Occipital lobe (tissue), 2 donors: Measurements from ENCODE around the gene PLA2G12B. TPM values are rescaled to one million over a fixed set of nuclear protein-coding genes. Genes with fewer than 3 reads are reported as not detected.
"Not testable (repeated sequence)": the region's sequence is repeated elsewhere in the genome, so short reads cannot be mapped to it uniquely, and the experiment has no call there.

Source experiments
- DNase-seq: peaks from one replicate; lab custom pipeline; 2025; lab: John Stamatoyannopoulos, UW
- total RNA-seq: library from RNA; depleted of rRNA; stranded (reverse); fragments of >200 nt; gene quantifications from one replicate; pipeline ENCODE4 v1.2.3, GENCODE V29; 2014

The PLA2G12B gene, protein sequence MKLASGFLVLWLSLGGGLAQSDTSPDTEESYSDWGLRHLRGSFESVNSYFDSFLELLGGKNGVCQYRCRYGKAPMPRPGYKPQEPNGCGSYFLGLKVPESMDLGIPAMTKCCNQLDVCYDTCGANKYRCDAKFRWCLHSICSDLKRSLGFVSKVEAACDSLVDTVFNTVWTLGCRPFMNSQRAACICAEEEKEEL
- total RNA-seq = not detected

DNA sequence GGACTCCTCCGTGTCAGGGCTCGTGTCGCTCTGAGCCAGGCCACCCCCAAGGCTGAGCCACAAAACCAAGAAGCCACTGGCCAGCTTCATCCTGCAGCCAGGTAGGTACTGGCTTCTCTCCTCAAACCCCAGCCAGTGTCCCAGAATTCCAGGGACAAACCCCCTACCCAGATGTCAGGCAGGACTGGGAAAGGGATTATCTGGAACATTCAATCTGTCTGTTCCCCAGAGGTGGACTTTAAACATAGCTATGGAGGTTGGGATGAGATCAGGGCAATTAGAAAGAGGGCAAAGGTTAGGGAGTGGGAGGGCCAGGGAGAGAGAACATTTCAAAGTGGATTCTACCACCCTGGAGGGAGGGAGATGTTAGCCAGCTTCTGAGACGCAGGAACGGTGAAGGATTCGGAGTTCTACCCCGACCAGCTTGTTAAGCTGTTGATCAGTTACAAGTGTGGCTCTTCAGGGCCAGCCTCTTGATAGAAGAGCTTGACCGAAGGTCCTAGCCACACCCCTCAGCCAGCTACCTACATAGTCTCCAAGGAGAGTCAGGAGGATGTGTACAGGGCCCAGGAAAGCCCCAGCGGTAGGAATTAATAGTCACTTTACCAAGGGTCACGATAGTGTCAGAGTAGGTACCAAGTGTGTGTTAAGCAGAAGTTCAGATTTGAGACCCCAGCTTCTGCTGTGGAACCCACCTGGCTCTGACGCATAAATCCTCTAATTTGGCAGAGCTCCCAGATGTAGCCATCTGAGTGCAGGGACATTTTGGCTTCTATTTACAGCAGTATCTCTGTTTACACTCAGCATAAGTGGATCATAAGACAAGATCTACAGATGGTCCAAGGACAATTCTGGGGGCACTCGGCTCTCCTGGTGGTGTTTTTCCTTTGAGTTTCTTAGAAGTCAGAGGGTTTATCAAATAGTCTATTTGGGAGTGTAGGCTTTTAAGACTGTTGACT lies at the start of gene PLA2G12B:
TSS of gene PLA2G12B (minus strand) at position 211 of the 959 bp plus-strand sequence. CDS start at position 90, 121 bp downstream.
- no peak for DNase-seq

DNA sequence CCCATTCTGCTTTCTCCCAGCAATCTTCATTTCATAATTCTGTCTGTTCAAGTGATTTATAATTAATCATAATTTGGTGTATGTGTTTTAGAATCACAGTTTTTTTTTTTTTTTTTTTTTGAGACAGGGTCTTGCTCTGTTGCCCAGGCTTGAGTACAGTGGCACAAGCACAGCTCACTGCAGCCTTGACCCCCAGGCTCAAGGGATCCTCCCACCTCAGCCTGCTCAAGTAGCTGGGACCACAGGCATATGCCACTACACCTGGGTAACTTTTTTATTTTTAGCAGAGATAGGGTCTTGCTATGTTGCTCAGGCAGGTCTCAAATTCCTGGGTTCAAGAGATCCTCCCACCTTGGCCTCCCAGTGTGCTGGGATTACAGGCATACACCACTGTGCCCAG lies 49.2 kb upstream of the PLA2G12B start:
- DNase-seq = no peak

- no peak for DNase-seq
Observed at GRCh38 chr10:73000973-73001372, 46.4 kb upstream of the PLA2G12B start.

DNA sequence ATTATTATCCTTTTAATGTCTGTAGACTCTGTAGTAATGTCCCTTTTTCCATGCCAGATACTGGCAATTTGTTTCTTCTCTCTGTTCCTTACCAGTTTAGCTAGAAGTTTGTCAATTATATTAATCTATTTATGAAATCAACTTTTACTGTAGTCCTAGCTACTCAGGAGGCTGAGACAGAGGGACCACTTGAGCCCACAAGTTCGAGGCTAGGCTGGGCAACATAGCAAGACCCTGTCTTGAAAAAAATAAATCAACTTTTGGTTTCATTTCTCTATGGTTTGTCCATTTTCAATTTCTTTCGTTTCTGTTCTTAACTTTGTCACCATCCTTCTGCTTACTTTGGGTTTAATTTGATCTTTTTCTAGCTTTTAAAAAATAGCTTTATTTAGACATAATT lies 42.5 kb upstream of the PLA2G12B start:
- DNase-seq = no peak

GRCh38 chr10:72995459-72995858 lies 40.9 kb upstream of the PLA2G12B start:
- not testable (repeated sequence) for DNase-seq

DNA sequence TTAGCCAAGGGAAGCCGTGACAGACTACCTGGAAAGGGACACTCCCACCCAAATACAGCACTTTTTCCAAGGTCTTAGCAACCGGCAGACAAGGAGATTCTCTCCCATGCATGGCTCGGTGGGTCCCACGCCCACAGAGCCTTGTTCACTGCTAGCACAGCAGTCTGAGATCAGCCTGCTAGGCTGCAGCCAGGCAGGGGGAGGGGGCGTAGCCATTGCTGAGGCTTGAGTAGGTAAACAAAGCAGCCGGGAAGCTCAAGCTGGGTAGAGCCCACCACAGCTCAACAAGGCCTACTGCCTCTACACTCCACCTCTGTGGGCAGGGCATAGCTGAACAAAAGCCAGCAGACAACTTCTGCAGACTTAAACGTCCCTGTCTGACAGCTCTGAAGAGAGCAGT lies 35.2 kb upstream of the PLA2G12B start:
- not testable (repeated sequence) for DNase-seq

GRCh38 chr10:72984618-72985017 lies 30.0 kb upstream of the PLA2G12B start:
- DNase-seq = not testable (repeated sequence)

DNA sequence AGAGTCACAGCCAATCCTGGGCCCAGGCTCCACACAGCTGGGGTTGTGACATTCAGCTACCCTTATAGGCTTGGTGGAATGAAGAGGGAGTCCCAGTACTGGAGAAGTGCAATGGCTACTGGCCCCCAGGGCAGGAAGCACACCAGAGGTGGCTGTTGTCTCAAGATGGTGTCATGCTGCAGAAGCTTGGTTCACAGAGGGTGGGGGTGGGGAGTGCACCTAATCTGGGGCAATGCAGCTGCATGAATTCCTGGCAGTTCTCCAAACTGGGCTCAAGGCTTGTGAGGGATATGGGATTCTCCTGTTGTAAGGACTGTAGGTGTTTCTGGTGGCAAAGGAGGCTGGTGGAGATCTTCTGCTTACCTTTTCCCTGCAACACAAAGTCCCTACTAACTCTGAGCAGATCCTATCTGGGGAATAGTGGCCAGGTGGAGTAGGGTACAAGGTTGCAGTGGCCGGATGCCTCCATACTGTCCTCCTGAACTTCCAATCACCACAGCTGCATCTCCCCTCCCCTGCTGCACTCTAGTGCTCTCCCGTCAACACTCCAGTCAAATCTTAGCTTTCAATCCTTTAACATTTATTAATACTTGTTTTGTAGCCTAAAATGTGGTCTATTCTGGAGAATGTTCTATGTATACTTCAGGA lies 27.4 kb upstream of the PLA2G12B start:
- DNase-seq = no peak

GRCh38 chr10:72981028-72981881 lies 26.6 kb upstream of the PLA2G12B start:
- no peak for DNase-seq

GRCh38 chr10:72980348-72980747 lies 25.7 kb upstream of the PLA2G12B start:
- DNase-seq = no peak

- no peak for DNase-seq
Observed at GRCh38 chr10:72979709-72980108, 25.1 kb upstream of the PLA2G12B start.

GRCh38 chr10:72976886-72977285 lies 22.3 kb upstream of the PLA2G12B start:
- DNase-seq = no peak

DNA sequence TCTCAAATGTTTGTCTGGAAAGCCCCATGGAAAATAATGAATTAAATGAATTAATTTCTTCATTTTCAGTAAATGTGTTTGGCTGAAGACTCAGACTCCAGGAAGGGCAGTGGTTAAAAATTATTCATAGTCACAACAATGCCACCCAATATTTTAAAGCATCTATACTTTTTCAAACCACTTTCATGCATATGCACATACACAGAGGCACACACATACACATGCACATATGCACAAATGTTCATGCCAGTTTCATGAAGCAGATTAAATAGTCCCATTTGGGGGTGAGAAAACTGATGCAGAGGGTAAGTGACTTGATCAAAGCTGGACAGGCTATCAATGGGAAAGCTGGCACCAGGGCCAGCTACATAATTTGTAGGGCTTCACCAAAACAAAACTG lies 1.4 kb upstream of the PLA2G12B start:
- DNase-seq = no peak

DNA sequence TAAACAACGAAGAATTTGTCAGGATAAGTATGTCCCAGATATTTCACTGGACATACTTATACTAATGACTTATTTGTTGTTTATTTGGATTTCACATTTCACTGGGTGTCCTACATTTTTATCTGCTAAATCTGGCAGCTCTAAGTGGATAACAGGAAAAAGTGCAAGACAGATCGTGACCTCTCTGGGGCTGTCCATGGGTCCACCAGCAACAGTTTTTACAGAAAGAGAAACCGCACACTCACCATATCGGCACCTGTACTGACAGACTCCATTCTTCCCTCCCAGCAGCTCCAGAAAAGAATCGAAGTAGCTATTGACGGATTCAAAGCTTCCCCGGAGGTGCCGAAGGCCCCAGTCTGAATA lies 393 bp downstream of the PLA2G12B start:
- no peak for DNase-seq

- no peak for DNase-seq
Observed at GRCh38 chr10:72953687-72954086, 919 bp downstream of the PLA2G12B start.

DNA sequence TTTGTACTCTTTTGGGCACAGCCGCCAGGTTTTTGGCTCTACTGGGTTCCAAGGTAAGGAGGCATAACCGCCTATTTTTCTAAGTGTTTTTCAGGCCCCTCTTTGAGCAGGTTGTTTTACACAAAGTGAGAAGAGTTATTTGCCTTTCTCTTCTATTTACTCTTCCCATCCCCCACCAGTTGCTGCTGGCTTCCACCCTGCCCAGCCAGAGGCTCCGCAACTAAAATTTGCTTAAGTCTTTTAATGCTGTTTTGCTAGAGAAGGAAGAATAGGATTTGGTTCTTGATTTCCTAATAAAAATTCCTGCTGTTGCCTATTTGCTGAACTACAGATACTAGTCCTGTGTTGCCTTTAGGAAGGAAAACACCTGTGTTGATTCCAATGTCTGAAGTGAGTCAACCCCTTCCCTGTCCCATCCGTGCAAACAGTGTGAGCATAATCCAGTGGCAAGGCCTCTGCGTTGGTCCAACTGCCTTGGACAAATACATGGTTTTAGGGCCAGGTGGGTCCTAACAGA lies 1.9 kb downstream of the PLA2G12B start:
- DNase-seq = no peak

DNA sequence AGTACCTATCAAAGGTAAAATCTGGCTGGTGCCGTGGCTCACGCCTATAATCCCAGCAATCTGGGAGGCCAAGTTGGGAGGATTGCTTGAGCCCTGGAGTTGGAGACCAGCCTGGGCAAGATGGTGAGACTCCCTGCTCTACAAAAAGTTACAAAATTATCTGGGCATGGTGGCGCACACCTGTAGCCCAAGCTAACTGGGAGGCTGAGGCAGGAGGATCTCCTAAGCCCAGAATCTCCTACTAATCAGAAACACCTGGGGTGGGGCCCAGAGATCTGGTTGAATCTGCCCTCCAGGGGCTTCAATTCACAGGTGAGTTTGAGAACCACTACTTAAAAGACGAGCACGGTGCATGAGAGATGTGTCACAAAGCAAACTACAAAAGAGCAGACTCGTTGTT lies 2.4 kb downstream of the PLA2G12B start:
- DNase-seq = no peak

GRCh38 chr10:72951760-72952159 lies 2.8 kb downstream of the PLA2G12B start:
- DNase-seq = no peak

DNA sequence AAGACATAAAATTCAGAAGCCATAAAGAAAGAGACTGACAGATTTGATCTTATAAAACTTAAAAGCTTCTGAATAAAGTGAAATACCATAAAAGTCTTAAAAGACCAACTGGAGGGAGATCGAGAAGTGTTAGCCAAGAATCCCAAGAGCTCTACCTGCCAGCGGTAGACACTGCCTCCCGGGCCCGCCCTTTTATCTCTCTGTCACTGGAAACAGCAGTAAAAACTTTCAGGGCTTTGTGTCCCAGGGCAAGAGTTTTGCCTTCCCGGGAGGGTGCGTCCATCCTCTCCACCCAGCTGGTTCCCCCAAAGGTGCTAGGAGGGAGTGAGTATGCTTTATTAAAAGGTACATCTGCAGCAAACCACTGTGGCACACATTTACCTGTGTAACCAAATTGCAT lies 5.8 kb downstream of the PLA2G12B start:
- DNase-seq = no peak

DNA sequence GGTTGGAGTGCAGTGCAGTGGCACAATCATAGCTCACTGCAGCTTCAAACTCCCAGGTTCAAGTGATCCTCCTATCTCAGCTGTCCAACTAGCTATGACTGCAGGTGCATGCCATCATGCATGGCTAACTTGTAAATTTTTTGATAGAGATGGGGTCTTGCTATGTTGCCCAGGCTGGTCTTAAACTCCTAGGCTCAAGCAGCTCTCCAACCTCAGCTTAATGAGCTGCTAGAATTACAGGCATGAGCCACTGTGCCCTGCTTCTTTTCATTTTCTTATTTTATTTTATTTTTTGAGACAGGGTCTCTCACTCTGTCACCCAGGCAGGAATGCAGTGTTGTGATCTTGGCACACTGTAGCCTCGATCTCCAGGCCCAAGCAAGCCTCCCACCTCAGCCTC lies 7.6 kb downstream of the PLA2G12B start:
- no peak for DNase-seq
